ENCODE measurements around the gene S100A8.
"Not testable (repeated sequence)": the region's sequence is repeated elsewhere in the genome, so short reads cannot be mapped to it uniquely, and the experiment has no call there.

The S100A8 gene

DNA sequence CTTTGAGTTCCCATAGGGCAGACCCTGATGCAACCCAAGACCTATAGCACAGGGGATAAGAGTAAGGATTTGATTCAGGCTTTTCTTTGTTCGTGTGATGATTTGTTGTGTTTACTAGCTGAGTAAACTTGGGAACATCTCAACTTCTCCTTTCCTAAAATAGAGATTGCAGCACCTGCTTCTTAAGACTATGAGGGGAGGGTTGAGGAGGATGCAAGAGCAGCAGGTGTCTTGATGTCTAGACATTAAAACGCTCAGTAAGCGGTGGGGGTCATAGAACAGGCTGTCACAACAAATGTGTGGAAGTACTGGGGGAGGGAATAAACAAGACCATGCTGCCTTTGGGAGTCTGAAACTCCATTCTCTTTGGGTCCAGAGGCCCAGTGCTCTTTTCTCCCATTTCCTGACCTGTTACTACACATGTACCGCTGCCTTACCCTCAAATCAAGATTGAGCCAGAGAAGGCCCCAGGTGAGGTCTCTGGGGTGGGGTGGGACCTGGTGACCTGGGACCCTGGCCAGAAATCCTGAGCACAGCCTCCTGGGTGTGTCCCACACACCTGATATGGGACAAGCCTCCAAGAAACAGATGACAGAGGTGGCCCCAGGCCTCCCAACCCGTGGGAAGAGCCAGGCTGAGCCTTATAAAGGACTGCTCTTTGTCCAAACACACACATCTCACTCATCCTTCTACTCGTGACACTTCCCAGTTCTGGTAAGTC, 25.1 kb upstream of the S100A8 start, which contains the start of gene S100A7A:
TSS of gene S100A7A (plus strand) at position 671 of the 721 bp plus-strand sequence. CDS start 1,563 bp downstream, outside the sequence.
- DNase-seq: no peak

DNA sequence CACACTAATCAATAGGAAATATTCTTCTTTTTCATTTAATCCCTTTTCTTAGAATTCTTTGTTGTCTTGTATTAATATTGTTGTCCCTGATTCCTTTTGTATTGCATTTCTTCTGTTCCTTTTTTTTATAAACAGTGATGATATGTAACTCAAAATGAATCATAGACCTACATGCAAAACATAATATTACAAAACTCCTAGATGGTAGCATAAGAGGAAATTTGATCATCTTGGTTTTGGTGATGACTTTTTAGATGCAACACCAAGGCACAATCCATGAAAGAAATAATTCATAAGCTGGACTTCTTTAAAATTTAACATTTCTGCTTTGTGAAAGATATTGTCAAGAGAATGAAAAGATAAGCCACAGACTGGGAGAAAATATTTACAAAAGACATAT, 23.1 kb upstream of the S100A8 start:
- not testable (repeated sequence) for DNase-seq

DNA sequence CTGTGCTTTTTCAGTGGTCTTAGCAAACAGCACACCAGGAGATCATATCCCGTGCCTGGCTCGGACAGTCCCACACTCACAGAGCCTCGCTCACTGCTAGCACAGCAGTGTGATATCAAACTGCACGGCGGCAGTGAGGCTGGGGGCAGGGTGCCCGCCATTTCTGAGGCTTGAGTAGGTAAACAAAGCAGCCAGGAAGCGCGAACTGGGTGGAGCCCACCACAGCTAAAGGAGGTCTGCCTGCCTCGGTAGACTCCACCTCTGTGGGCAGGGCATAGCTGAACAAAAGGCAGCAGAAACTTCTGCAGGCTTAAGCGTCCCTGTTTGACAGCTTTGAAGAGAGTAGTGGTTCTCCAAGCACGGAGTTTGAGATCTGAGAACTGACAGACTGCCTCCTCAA, 16.4 kb upstream of the S100A8 start:
- peak; percentile 27 for DNase-seq

DNA sequence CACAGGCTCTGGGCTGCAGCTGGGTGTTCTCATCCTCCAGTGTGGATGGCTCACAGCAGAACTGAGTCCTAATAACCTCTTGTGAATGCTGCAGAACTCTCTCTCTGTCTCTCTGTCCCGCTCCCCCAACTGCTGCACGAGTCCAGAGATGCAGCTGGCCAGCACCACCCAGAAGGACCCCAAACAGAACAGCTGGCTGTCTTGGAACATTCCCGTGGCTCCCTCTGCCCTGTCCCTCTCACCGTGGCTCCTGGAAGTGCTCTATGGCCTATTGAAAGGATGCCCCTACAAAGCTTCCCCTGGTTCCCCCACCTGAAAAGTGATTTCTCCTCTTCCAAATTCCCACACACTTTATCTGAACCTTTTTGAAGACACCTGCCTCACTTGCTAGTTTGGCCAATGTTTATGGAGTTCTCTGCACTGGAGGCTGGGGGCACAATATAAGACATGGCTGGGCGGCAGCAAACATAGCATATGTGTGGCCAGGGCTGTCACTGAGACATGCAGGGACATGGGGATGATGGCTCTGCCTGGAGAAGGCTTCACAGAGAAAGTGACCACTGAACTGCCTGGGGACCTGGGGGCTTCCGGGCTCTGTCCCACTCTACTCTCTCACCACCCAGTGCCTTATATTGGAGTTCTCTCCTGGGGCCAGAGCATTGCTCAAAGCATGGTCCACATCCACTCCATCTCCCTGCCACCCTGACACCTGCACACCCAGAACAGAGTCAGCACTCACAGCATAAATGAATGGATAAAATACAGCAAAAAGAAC, 15.1 kb upstream of the S100A8 start:
- DNase-seq: not testable (repeated sequence)

DNA sequence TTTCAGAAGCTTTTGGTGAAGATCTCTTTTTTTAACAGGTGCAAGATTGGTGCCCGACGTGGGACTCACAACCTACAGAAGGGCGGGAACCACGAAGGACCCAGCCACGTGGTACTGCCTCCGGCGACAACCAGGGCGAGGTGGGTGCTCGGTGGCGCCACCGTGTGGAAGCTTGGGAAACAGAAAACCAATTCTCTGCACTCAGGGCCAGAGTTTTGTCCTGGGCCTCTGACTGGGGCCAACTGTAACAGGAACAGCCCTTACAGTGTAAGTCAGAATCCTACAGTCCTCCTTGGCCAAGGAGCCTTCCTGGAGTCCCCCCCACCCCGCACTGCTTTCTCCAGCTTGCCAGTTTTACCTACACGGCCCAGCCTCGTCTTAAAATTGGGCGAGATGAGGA, 13.9 kb upstream of the S100A8 start:
- DNase-seq: peak; percentile 42

DNA sequence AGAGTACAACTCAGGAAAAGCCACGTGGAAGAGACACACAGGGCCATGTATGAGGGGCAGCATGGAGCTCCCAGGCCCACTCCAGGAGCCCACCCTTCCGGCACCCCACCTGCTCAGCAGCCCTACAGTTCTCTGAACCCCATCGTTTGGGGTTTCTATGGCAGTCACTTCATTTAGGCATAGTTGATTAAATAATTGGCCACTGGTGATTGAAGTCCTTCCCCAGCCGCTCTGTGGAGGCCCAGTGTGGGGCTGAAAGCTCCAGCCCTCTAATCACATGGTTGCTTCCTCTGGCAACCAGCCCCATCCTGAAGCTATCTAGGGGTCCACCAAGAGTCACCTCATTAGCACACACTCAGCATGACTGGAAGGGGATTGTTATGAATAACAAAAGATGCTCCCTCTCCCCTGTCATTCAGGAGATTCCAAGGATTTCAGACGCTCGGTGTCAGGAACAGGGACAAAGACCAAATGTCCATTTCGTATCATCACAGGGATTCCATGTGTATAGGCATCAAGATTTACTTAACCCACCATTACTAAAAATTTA, 13.3 kb upstream of the S100A8 start:
- no peak for DNase-seq

DNA sequence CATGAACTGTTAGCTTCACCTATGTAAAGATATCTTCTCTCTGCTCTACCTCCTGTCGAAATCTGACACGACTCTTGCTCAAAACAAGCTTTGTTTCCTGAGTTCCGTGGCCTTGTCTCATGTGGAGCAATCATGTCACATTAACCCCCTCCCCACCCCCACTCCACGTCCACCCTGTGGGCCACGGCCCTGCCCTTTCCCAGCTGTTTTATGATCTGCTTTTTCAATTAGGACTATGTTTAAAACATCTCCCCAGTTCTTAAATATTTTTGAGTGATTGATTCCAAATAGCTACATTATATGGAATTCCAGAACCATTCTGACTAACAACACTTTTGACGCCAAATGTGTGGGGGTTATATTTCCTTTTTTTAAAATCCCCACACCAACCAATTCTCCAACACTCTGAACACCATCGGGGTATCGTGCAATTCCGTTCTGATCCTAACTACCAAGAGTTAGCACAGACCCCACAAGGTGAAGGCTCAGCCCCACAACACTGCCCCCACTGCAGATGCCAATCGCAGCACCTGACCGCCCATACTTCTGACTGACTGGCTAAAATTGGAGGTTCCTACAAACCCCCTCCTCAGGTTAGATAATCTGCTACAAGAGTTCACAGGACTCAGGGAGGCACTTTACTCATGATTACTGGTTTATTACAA, 12.7 kb upstream of the S100A8 start:
- no peak for DNase-seq

DNA sequence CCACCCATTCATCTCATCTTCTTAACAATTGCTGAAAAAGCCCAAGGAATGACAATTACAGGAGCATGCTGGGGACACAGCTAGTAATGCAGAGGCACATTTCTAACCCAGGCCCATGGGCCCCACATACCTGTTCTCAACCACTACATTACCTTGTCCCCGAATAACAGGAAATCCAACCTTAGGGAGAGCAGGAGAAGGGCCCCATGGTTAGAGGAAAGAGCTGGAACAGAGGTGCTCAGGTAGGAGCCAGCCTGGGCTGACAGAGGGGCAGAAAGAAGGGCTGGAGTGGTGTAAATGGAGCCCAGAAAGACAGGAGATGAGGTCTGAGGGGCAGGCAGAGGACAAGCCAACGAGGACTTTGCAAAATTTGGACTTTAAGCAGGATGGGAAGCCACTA, 11.4 kb upstream of the S100A8 start:
- DNase-seq: no peak

DNA sequence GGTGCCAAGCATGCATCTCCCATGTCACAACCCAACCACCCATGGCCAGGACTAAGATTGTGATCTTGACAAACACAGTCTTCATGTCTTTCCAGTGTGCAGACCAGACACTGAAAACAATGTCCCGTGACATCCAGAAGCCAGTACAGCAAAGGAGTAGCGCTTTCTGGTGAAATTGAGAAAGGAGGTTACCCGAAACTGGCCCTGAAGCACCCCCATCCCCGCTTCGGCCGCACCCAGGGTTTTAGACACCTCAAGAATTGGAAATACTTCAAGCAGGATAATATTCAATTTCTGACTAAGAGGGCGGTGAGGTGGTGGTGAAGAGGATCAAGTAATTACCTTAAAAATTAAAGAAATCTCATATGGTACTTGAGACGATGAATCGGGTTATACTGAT, 10.6 kb upstream of the S100A8 start:
- no peak for DNase-seq

DNA sequence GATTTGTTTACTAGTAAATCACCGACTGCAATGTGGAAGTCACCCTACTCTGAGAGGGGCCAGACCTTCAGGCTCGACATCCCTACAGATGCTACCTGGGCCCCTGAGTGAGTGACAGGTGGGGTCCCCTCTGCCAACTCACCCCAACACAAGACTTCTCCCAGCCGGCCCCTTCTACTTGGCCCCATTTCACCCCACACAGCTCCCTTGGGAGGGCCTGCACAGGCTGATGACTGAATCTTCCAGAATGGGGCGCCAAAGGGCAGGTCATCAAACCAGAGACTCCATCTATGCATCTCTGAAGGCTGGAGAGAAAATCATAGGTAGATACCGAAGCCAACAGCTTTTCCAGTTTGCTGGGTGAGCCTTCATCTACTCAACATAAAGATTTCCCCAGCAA, 9.4 kb upstream of the S100A8 start:
- no peak for DNase-seq

DNA sequence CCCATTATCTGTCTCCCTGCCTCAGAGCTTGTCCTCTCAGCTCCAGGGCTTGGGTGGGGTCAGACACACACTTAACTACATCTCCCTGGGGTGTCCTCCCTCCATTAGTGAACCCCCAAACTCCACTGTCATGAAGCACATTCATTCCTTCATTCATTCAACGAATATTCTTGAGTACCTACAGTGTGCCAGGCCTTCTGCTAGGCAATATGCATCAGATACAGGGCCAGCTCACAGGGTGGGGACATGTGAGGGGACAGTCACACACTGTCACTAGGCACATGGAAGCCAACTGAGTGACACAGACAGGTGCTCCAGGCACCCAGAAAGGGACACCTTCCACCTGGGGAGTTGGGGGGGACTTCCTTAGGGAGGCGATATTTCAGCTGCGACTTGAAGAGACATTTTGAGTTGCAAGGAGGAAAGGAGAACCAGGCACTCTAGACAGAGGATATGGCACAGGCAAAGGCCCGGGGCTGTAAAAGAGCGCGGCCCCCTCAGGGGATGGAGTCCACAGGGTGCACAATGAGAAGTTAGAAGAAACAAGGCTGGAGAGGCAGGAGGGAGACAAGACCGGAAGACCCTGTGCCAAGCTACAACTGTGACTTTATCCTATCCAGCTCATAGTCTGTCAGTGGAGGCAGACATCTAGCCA, 8.7 kb upstream of the S100A8 start:
- no peak for DNase-seq

DNA sequence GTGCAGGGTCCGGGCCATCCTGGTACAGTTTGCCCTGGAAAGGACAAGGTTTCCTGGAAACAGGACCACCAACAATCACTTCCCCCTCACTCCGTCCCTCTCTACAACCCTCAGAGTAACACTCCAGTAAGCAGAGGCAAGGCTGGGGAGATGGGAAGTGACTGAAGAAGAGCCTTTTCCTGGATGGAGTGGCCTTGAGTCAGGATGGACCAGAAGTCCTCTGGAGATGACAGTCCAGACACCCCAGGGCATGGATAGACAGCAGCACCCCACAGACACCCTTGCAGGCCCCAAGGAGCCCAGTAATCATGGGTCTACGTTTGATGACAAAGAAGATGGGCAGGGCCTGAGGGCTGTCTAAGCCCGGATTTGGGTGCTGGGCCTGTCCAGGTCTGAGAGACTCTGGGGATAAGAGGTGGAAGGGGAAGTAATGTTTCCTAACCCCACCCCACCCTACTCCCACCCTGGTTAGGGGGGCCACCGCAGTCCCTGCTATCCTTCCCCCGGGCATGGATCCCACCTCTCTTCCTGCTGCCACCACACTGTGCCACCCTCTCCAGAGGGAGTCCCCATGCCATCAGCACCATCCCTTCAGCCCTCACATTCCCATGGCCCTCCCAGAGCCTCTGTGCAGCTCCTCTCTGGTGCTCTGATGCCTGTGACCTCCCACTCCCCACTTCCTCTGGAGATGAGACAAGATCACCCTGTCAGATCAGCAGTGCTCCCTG, 7.2 kb upstream of the S100A8 start:
- no peak for DNase-seq

DNA sequence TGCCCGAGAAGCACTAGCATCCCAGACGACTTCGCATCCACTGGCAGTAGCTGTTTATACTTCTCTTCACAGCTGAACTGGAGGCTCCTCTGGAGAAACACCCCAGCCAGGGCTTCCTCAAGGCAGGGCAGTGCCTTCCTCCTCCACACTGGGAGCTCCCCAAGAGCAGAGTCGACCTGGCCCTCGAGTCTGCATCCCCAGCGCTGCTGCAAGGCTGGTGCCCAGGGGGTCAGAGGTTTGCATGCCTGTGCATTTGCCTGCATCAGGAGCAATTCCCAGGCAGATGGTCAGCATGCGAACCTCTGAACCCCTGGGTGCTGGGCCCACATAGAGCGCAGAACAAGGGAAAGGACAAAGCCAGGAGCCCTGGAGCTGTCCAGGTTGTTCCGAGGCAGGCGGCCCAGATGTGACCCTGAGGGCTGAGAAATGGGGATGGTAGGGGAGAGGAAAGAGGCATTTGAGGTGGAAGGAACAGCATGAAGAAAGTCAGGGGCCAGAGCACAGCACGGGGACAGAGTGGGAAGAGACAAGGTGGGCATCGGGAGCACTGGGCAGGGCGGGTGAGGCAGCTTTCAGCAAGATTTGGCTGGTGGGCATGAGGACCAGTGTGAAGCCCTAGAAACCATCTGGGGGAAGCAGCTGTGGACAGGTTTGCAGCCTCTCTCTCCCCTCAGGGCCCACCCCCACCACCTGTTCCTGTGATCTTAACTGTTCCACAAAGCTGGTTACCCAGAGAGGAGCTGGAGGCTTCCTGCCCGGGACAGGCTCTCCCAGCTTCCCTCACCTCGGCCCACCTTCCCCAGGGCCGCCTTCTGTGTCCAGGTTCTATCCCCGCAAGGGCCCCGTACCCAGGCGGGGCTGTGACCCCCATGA, 6.4 kb upstream of the S100A8 start:
- DNase-seq: no peak

DNA sequence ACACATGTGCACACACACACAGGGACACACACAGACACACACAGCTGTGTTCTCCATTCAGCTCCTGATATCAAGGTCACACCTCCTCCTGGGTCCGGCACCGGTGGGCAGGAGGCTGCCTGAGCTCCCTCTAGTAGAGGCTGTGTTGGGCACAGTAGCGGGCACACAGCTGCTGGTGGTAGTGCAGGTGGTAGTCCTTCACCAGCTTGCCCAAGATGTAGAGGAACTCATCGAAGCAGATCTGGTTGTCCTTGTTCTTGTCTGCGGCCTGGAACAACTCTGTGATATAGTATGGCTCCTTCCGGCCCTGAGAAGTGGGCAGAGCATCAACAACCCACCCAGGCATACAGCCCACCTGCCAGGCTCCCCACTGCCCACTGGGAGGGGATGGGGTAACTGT, 5.6 kb upstream of the S100A8 start:
- DNase-seq: no peak

DNA sequence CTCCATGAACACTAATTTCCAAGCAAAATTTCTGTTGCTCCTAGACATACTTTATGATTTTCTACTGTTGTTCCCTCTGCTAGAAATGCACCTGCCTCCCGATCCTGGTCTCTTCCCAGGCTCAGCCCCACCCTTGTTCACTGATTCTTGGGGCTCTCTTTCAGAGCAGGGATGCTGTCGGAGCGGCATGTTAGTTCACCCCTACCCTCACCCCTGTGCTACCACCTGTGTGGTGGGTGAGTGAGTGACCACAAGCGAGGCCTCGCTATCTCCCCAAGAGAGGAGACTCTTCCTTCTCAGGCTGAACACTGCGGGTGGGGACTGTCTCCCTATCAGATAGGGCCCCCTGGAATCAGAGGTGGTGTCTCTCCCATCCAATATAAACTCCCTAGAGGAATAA, 4.9 kb upstream of the S100A8 start:
- DNase-seq: no peak

DNA sequence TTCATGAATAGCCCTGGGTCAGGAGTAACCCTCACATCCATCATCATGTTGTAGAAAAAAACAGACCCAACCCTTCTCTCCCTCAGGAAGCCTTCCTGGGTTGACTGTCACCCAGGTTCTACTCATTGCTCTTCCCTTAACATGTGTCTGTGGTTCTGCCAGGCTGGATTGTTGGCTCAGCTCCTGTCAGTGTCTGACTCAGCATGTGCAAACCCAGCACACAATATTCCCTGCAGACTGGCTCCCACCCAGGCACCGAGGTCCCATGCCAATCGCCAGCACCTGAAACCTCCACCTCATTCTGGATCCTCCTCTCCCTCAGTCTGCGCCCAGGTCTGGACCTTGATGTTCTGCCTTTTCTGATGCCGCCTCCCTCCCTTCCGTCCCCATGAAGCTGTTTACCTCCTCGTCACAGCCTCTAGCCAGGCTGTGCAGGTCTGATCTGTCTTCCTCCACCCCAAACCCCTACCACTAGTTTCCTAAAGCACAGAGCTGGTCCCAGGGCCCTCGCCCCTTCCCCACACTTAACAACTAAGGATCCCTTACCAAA, 4.3 kb upstream of the S100A8 start:
- no peak for DNase-seq

DNA sequence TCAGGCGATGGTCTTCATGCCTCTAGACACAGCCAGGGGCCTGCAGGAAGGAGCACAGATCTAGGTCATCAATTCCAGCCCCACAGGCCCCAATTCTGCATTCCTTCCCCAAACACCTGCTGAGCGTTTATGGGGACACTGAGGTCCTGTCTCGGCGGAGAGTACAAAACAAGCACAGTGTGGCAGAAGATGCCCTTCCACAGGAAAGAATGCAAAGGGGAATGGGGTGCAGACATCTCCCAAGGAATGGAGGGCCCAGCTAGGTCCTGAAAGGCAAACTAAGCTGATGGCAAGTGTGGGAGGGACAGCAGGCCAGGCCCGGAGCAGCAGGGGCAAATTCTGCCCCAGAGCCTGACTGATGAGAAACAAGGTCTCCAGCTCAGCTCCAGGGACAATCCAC, 3.5 kb upstream of the S100A8 start:
- no peak for DNase-seq

DNA sequence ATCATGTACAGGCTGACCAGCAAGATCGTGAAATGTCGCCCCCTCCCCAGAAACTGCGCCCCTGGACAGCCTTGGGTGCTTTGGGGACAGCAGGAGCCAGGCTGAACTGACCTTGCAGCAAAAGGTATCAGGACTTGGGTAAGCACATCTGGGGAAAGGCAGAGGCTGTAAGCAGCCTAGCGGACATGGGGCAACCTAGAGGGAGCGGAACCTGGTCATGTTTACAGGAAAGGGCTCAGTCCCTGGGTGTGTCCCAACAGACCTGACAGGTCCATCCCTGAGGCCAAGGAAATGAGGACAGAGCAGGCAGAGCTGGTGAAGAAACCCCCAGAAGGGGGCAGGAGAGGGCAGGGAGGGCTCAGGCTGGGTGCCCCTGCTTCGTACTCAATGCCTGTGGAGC, 3.1 kb upstream of the S100A8 start:
- no peak for DNase-seq

DNA sequence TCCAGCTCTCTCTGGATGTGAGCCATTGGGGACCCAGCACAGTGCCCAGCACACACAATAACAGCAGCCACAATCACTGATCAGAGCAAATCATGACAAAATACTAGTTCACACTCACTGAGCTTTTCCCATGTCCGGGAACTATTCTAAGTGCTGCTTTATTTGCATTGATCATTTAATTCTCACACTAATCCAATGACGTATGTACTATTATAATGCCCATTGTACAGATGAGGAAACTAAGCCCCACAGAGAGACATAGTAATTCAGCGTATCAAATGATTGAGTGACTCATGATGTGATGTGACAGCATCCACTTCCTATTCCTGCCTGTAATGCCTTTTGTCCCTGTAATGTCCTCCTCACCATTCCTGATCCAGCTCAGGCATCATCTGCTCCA, 1.9 kb upstream of the S100A8 start:
- no peak for DNase-seq

DNA sequence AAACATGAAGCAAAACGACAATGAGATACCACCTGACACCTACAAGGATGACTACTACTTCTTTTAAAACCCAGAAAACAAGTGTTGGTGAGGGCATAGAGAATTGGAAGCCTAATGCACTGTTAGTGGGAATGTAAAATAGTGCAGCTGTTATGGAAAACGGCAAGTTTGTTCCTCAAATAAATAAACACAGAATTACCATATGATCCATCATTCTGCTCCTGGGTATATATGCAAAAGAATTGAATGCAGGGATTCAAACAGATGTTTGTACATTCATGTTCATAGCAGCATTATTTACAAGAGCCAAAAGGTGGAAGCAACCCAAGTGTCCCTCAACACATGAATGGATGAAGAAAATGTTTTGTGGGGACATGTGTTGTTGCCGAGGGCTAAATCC, 1.4 kb upstream of the S100A8 start:
- DNase-seq: no peak

Measured in NK-92 treated with Interleukin-12 subunit alpha and Interleukin-12 subunit beta, amount 100 ng/mL, for 24 hours (cell line).